Stimulated activated CD8-positive, alpha-beta memory T cell treated with anti-CD3 and anti-CD28 coated beads, Interleukin-4, amount 100 ng/mL, for 1 hour (primary cell): ENCODE data around the gene PRDM9.
"Not testable (repeated sequence)": the region's sequence is repeated elsewhere in the genome, so short reads cannot be mapped to it uniquely, and the experiment has no call there.

Experiments used
- DNase-seq, 2 donors: peaks; one replicate each; pipeline ENCODE4 v3.0.0-alpha.2; 2020; ENCODE audit warnings: low read depth in 2 of 2, low spot score in 1 of 2

PRDM9 gene

DNA sequence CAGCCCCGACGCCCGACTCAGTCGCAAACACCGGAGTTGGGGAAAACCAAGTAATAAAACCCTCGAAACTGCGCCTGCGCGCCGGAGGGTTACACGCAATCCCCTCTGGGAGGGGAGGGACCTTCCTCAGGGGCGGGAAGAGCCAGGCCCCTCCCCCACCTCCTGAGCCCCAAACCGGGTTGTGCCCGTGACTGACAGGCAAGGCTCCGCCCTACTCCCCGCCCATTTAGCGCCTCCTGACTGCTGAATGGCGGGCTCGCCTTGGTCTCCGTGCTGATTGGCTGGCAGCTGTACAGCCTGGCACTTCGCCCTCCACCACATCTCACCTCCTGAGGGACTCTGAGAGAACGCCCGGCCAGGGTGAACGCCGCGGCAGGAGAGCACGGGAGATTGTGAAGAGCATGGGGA, at the start of gene PRDM9:
PRDM9 (plus strand) TSS at position 332 of the 408 bp plus-strand sequence. CDS start 1,425 bp downstream, outside the sequence.
- DNase-seq: no peak

- DNase-seq: no peak
Observed at GRCh38 chr5:23457780-23458179, 49.6 kb upstream of the PRDM9 start.

GRCh38 chr5:23459214-23459613, 48.2 kb upstream of the PRDM9 start:
- no peak for DNase-seq

DNA sequence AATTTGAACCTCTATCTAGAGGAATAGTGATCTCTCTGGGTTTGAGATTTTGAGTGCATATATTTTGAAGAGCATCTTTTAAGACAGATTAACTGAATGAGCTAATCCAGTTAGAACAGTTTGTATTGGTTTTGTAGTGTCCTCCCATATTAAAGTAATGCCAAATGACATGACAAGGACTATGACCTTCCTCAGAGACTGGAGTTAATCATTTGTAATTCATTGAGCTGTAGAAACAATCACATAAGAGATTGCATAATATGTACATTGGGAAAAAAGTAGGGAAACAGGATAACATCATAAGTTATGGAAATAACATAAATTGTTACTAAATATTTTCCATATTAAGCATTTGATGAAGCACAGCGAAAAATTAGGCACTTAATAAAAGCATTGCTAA, 45.8 kb upstream of the PRDM9 start:
- DNase-seq: no peak

DNA sequence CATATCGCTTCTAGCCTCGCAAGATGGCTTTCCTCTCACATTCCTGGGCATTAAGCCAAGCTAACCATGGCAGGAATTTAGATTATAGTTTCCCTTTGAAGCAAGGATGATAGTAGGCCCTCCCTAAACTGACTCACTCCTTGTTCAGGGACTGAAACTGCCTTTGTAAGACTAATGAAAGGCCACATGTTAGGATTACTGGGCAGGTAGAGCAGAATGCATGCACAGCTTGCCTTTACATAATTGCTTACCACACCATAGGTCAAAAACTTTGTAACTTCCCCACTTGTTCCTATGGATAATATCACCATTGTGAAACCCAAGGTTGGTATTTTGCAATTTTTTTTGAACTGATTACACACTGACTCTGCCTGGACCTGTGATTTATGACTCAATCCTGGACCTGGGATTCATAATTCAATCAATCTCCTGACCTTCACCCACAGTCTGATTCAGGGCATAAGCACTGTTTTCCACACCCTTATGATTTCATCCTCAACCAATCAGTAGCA, 41.0 kb upstream of the PRDM9 start:
- no peak for DNase-seq

DNA sequence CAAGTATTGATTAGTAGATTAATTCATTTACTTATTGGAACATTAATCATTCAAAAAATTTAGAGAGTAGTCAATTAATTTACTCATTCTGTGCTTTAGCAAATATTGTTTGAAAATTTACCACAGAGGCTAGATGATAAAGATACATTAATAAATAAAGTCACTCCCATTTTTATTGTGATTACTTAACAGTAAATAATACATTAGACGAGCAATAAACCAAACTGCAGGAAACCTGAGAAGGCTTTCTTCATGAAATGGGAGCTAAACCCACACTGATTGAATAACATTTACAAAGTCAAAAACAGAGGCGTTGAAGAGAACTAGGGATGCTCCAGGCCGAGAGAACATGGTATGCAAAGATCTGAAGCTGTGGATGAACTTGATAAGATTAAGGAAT, 38.8 kb upstream of the PRDM9 start:
- no peak for DNase-seq

DNA sequence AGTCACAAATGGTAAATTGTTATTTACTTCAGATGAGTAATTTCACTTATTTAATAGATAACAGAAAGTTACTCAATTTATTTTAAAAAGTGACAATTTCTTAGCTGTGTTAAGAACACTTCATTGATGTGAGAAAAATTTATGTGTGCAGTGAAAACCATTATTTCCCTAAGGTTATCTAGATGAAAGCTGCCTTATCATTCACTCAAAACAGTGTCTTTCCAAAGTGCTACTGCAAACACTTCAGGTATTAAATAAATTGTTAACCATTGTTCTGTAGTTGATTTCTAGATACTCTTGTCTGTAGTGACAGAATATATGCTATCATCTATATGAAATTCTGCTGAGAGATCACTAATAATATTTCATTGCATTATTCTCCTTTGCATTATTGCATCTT, 33.5 kb upstream of the PRDM9 start:
- no peak for DNase-seq

- DNase-seq: no peak
Observed at GRCh38 chr5:23474315-23474714, 33.1 kb upstream of the PRDM9 start.

DNA sequence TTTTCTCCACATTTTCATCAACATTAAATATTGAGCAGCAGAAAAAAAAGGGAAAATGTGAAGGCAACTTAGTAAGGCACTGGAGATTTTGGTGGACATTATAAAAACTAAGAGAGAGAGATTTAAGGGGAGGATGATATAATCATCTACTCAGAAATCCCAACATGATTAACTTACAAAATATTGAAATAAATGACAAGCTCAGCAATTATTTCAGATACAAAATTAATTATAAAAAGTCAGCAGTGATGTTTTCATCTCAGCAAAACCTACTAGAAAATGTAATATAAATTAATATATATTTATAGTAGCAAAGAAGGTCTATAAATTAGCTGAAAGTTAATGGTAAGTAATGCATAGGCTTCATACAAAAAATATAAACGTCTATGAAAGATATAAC, 30.8 kb upstream of the PRDM9 start:
- DNase-seq: no peak

DNA sequence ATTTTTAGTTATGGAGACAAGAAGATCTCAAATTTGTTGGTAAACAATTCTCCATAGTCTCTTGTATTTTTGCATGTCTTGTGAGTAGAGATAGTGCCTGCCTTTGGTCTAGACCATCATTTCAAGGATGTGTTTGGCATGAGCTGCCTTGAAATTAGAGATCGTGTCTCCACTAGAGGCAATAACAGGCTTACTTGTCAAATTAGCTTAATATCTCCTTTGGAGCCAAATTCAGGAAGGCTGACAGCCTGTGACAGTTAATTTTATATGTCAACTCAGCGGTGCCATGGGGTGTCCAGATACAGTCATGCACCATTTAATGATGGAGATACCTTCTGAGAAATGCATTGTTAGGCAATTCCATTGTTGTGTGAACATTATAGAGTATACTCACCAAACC, 24.8 kb upstream of the PRDM9 start:
- no peak for DNase-seq

GRCh38 chr5:23483090-23483489, 24.3 kb upstream of the PRDM9 start:
- no peak for DNase-seq

DNA sequence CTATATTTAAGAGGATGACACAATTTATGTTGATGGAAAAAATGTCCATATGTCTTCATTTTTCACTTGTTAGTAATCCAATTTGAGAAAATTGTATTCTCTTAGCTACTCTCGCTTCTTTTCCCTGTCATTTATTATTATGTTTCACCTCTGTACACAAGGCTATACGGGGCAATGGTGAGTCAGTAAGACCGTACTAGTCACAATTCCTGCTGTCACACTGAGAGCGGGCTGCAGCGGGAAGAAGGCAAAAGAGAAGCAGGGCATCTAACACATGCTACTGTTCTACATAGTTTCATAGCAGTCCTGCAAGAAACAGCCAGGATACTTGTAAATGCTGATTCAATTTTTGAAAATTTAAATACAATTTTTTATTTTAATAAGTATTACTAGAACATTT, 23.3 kb upstream of the PRDM9 start:
- no peak for DNase-seq

DNA sequence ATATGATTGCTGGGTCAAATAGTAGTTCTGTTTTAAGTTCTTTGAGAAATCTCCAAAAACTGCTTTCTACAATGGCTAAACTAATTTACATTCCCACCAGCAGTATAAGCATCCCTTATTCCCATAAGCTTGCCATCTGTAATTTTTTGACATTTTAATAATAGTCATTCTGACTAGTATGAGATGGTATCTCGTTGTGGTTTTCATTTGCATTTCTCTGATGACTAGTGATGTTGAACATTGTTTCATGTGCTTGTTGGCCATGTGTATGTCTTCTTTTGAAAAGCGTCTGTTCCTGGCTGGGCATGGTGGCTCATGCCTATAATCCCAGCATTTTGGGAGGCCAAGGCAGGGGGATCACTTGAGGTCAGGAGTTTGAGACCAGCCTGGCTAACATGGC, 21.2 kb upstream of the PRDM9 start:
- not testable (repeated sequence) for DNase-seq

- DNase-seq: no peak
Observed at GRCh38 chr5:23490993-23491392, 16.4 kb upstream of the PRDM9 start.

GRCh38 chr5:23494558-23494957, 12.9 kb upstream of the PRDM9 start:
- no peak for DNase-seq

GRCh38 chr5:23496576-23496975, 10.8 kb upstream of the PRDM9 start:
- no peak for DNase-seq

- DNase-seq: no peak
Observed at GRCh38 chr5:23506329-23507236, 826 bp upstream of the PRDM9 start.

GRCh38 chr5:23510434-23510833, 3.0 kb downstream of the PRDM9 start:
- DNase-seq: not testable (repeated sequence)

DNA sequence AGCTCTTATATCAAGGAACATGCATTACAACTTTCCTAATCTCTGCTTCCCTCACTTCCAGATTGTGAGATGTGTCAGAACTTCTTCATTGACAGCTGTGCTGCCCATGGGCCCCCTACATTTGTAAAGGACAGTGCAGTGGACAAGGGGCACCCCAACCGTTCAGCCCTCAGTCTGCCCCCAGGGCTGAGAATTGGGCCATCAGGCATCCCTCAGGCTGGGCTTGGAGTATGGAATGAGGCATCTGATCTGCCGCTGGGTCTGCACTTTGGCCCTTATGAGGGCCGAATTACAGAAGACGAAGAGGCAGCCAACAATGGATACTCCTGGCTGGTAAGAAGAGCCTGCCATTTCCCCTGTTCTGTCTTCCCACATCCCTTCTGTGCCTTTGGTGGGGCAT, 15.1 kb downstream of the PRDM9 start:
- no peak for DNase-seq

- DNase-seq: no peak
Observed at GRCh38 chr5:23523031-23523430, 15.6 kb downstream of the PRDM9 start.

DNA sequence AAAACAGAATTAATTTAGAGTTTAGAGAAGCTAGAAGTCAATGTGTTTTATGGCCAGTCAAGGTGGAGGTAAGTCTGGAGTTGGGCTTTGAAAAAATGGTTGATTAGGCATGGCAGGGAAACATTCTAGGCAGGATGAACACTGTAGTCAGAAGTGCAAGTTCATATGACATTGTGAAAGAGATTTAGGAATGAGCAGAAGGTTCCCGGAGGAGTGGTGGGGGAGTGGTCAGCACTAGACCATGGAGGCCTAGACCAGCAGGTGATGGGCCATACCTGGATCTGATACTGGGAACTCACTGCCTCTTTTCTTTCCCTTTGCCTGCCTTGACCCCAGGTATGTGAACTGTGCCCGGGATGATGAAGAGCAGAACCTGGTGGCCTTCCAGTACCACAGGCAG, 16.6 kb downstream of the PRDM9 start:
- DNase-seq: no peak

- no peak for DNase-seq
Observed at GRCh38 chr5:23525751-23526150, 18.3 kb downstream of the PRDM9 start.

DNA sequence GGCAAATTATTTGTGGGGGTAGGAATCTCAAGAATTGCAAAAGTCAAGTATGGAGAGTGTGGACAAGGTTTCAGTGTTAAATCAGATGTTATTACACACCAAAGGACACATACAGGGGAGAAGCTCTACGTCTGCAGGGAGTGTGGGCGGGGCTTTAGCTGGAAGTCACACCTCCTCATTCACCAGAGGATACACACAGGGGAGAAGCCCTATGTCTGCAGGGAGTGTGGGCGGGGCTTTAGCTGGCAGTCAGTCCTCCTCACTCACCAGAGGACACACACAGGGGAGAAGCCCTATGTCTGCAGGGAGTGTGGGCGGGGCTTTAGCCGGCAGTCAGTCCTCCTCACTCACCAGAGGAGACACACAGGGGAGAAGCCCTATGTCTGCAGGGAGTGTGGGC, 19.2 kb downstream of the PRDM9 start:
- DNase-seq: not testable (repeated sequence)
